HCT116 (cell line): Measurements from ENCODE around the gene SLC25A28. TPM values are rescaled to one million over a fixed set of nuclear protein-coding genes. Genes with fewer than 3 reads are reported as not detected.

ENCODE experiments used
- ATAC-seq: fragments of 200-7000 bp; cut with Tn5 transposase; 2 replicates; pipeline ENCODE4 v1.9.1; 2020; ENCODE audit warnings: mild to moderate bottlenecking, moderate library complexity
- BruUV-seq: library from RNA; stranded (reverse); fragments of 400-500 nt; replicated peaks from 2 replicates; lab custom pipeline; 2021; lab: Mats Ljungman, UMichigan
- CTCF ChIA-PET: fragments of 300-600 bp; sonication (Branson Sonifier 250); formaldehyde crosslinking; loops from one replicate; lab custom pipeline; 2021; ENCODE audit warnings: antibody characterized with exemption; lab: Charles Lee
- POLR2A ChIA-PET: fragments of 300-600, 350-600 bp; sonication (Branson Sonifier 250); formaldehyde crosslinking; loops from one replicate; lab custom pipeline; 2021; ENCODE audit warnings: antibody characterized with exemption; lab: Charles Lee
- RAD21 ChIA-PET, 2 experiments: fragments of 300-600 bp; sonication (Branson Sonifier 250); formaldehyde crosslinking; loops; one replicate each; lab custom pipeline; 2023; ENCODE audit warnings: low total read pairs in 2 of 2; ENCODE audit not compliant: uncharacterized antibody in 2 of 2, unreplicated experiment in 2 of 2, low non-redundant PET in 1 of 2; lab: Charles Lee
- DNase-seq: peaks from one replicate; pipeline ENCODE4 v3.0.0-alpha.2; 2010; ENCODE audit warnings: low read depth, low spot score
- H2AFZ ChIP-seq: fragments of 200-600 bp; shearing (Covaris generic), sonication (generic); 2 replicates; pipeline ENCODE4 v1.6.1; 2017; ENCODE audit warnings: low read depth, mixed run types, mixed read lengths, antibody characterized with exemption, low read length; ENCODE audit not compliant: poor library complexity, severe bottlenecking
- H3K27ac ChIP-seq: 2 replicates; pipeline ENCODE4 v1.5.1; 2012; ENCODE audit warnings: low read depth, low read length
- H3K27me3 ChIP-seq: fragments of 200-600 bp; sonication (generic); 2 replicates; pipeline ENCODE4 v1.6.1; 2016; ENCODE audit warnings: mixed run types, low read length, mixed read lengths; ENCODE audit not compliant: insufficient read depth
- H3K36me3 ChIP-seq, 2 experiments: fragments of 200-500 bp in 1 of 2; fragments of 200-600 bp in 1 of 2; sonication (Bioruptor generic) in 1 of 2; sonication (generic) in 1 of 2; 2 replicates each; pipeline versions ENCODE4 v1.5.1 to v1.6.1; 2014 to 2016; ENCODE audit warnings: low read length in 2 of 2, inconsistent platforms in 1 of 2, mixed read lengths in 1 of 2, mixed run types in 1 of 2; ENCODE audit not compliant: insufficient read depth in 2 of 2, control insufficient read depth in 1 of 2
- H3K4me1 ChIP-seq, 2 experiments: fragments of 200-600 bp in 1 of 2; sonication (generic) in 1 of 2; 2 replicates each; pipeline versions ENCODE4 v1.5.1 to v1.6.1; 2012 to 2017; ENCODE audit warnings: low read length in 2 of 2, inconsistent platforms in 1 of 2, mild to moderate bottlenecking in 1 of 2, mixed read lengths in 1 of 2, mixed run types in 1 of 2, moderate library complexity in 1 of 2; ENCODE audit not compliant: insufficient read depth in 2 of 2, control insufficient read depth in 1 of 2
- H3K4me2 ChIP-seq: fragments of 200-600 bp; sonication (generic); 2 replicates; pipeline ENCODE4 v1.6.1; 2017; ENCODE audit warnings: mixed run types, low read length, mixed read lengths
- H3K4me3 ChIP-seq, 2 experiments: fragments of 200-600 bp in 1 of 2; sonication (generic) in 1 of 2; replicated peaks in 1 of 2; 2 replicates each; pipeline ENCODE4 v1.5.1; 2011 to 2016; ENCODE audit warnings: low read length in 2 of 2, control low read depth in 1 of 2, low read depth in 1 of 2, mild to moderate bottlenecking in 1 of 2, mixed read lengths in 1 of 2, mixed run types in 1 of 2
- H3K79me2 ChIP-seq: fragments of 200-600 bp; sonication (generic); 2 replicates; pipeline ENCODE4 v1.6.1; 2017; ENCODE audit warnings: mild to moderate bottlenecking, mixed run types, low read length, moderate library complexity, mixed read lengths; ENCODE audit not compliant: insufficient read depth
- H3K9ac ChIP-seq: fragments of 200-600 bp; sonication (generic); 2 replicates; pipeline ENCODE4 v1.6.1; 2016; ENCODE audit warnings: low read length, mixed read lengths
- H3K9me2 ChIP-seq: fragments of 200-600 bp; sonication (generic), shearing (Covaris generic); 2 replicates; pipeline ENCODE4 v1.6.1; 2017; ENCODE audit warnings: mixed run types, mild to moderate bottlenecking, moderate library complexity; ENCODE audit not compliant: insufficient read depth
- H3K9me3 ChIP-seq, 2 experiments: fragments of 200-500 bp in 1 of 2; fragments of 200-600 bp in 1 of 2; sonication (Bioruptor generic) in 1 of 2; sonication (generic) in 1 of 2; 2 replicates each; pipeline ENCODE4 v1.6.1; 2014 to 2017; ENCODE audit warnings: low read length in 2 of 2, mixed read lengths in 2 of 2, inconsistent platforms in 1 of 2, low read depth in 1 of 2, mild to moderate bottlenecking in 1 of 2, mixed run types in 1 of 2, moderate library complexity in 1 of 2; ENCODE audit not compliant: control insufficient read depth in 1 of 2, insufficient read depth in 1 of 2
- H4K20me1 ChIP-seq: fragments of 200-600 bp; sonication (generic), shearing (Covaris generic); 2 replicates; pipeline ENCODE4 v1.6.1; 2017; ENCODE audit warnings: mixed run types, mild to moderate bottlenecking, moderate library complexity; ENCODE audit not compliant: insufficient read depth
- CBX3 ChIP-seq: IDR thresholded peaks from 2 replicates; pipeline ENCODE4 v1.6.1; 2012; ENCODE audit warnings: low read depth
- EGR1 ChIP-seq: IDR thresholded peaks from 2 replicates; pipeline ENCODE4 v1.6.1; 2012; ENCODE audit warnings: low read depth
- ELF1 ChIP-seq: IDR thresholded peaks from 2 replicates; pipeline ENCODE4 v1.6.1; 2012; ENCODE audit warnings: low read depth, borderline replicate concordance
- EZH2 ChIP-seq: fragments of 200-600 bp; sonication (generic); IDR thresholded peaks from 2 replicates; pipeline ENCODE4 v1.6.1; 2017; ENCODE audit warnings: antibody characterized with exemption, mixed run types
- EZH2phosphoT487 ChIP-seq: fragments of 200-600 bp; IDR thresholded peaks from 2 replicates; pipeline ENCODE4 v1.6.1; 2018; ENCODE audit warnings: antibody characterized with exemption, borderline replicate concordance
- FOSL1 ChIP-seq: IDR thresholded peaks from 2 replicates; pipeline ENCODE4 v1.6.1; 2012; ENCODE audit warnings: low read depth
- POLR2A ChIP-seq: IDR thresholded peaks from 2 replicates; pipeline ENCODE4 v1.7.0; 2011; ENCODE audit warnings: borderline replicate concordance; ENCODE audit not compliant: insufficient read depth, insufficient read length; ENCODE audit errors: extremely low read depth
- POLR2AphosphoS5 ChIP-seq: IDR thresholded peaks from 2 replicates; pipeline ENCODE4 v1.6.1; 2011; ENCODE audit warnings: mild to moderate bottlenecking, low read depth, low read length, moderate library complexity
- RAD21 ChIP-seq: IDR thresholded peaks from 2 replicates; pipeline ENCODE4 v1.6.1; 2012; ENCODE audit warnings: low read depth, mild to moderate bottlenecking
- SIN3A ChIP-seq: IDR thresholded peaks from 2 replicates; pipeline ENCODE4 v1.6.1; 2012; ENCODE audit warnings: low read depth
- SP1 ChIP-seq: IDR thresholded peaks from 2 replicates; pipeline ENCODE4 v1.6.1; 2012; ENCODE audit warnings: low read depth
- TCF7L2 ChIP-seq: IDR thresholded peaks from 2 replicates; pipeline ENCODE4 v1.7.0; 2011; ENCODE audit warnings: borderline replicate concordance, inconsistent platforms; ENCODE audit not compliant: insufficient read depth, insufficient read length; ENCODE audit errors: extremely low read depth
- ZFX ChIP-seq: fragments of 450-650 bp; IDR thresholded peaks from 2 replicates; pipeline ENCODE4 v1.6.1; 2017
- ZNF274 ChIP-seq: fragments of 200-500 bp; sonication (Bioruptor generic); IDR thresholded peaks from 2 replicates; pipeline ENCODE4 v1.6.1; 2014; ENCODE audit warnings: mild to moderate bottlenecking, low read depth, low read length, inconsistent platforms
- intact Hi-C: fragments of 100-400 bp; cut with micrococcal nuclease; formaldehyde crosslinking; loops from 2 replicates; pipeline ENCODE4 v1.10.0; 2022
- total RNA-seq: library from RNA; stranded (reverse); gene quantifications from one replicate; pipeline ENCODE4 v1.2.1, GENCODE V29; 2021; ENCODE audit not compliant: unreplicated experiment
- TF ChIP-seq, protein P1 (sequence below): IDR thresholded peaks from 2 replicates; pipeline ENCODE4 v1.6.1; 2012
- TF ChIP-seq, protein P2 (sequence below), 3 experiments: fragments of 200-600 bp in 1 of 3; sonication (generic) in 1 of 3; IDR thresholded peaks in 2 of 3; conservative IDR thresholded peaks in 1 of 3; 2 replicates each; pipeline ENCODE4 v1.5.1; 2012 to 2017; ENCODE audit warnings: low read depth in 2 of 3, low read length in 2 of 3, antibody characterized with exemption in 1 of 3, borderline replicate concordance in 1 of 3, control low read depth in 1 of 3, mild to moderate bottlenecking in 1 of 3, mixed read lengths in 1 of 3, mixed run types in 1 of 3, moderate library complexity in 1 of 3; ENCODE audit not compliant: insufficient read depth in 1 of 3
- TF ChIP-seq, protein P3 (sequence below): IDR thresholded peaks from 2 replicates; pipeline ENCODE4 v1.6.1; 2011; ENCODE audit warnings: mild to moderate bottlenecking, low read length, moderate library complexity; ENCODE audit not compliant: insufficient replicate concordance; ENCODE audit errors: extremely low read depth

The SLC25A28 gene
- total RNA-seq, 1 experiment from 2014 or later: 59.5 TPM

DNA sequence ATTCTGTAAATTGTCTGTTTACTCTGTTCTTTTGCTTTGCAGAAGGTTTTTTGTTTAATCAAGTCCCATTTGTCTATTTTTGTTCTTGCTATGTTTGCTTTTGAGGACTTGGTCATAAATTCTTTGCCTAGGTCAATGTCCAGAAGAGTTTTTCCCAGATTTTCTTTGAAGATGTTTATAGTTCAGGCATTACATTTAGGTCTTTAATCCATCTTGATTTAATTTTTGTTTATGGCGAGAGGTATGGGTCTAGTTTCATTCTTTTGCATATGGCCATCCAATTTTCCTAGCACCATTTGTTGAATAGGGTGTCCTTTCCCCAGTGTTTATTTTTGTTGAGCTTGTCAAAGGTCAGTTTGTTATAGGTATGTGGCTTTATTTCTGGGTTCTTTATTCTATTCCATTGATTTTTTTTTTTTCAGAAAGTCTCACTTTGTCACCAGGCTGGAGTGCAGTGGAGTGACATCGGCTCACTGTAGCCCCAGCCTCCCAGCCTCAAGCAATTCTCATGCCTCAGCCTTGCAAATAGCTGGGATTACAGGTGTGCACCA lies 27.4 kb upstream of the SLC25A28 start:
- BruUV-seq: no TSS peak
- Histone ChIP-seq H3K79me2 (no peaks in the 10 kb centered on the region), H3K9me2 (no peaks in the 10 kb centered on the region), H3K4me1 (no peaks in the 10 kb centered on the region), H3K9ac (no peak overlapping the region), H3K27ac (no peak overlapping the region), H4K20me1 (no peaks in the 10 kb centered on the region), H3K4me3 (no peak overlapping the region), H3K36me3 (no peaks in the 10 kb centered on the region), H2AFZ (no peak overlapping the region), H3K27me3 (no peaks in the 10 kb centered on the region), H3K9me3 (no peaks in the 10 kb centered on the region), H3K4me2 (no peak overlapping the region)
- no peak for DNase-seq
- ChIA-PET POLR2A (interaction anchor here (0.7 kb wide), 1 partner anchor 12 kb away, joined by 3 read pairs; the partner anchor contains the start of gene ENTPD7), CTCF (no interaction called here), RAD21 (no interaction called here)
- no peak for TF ChIP-seq EGR1
- TF ChIP-seq, protein P1, sequence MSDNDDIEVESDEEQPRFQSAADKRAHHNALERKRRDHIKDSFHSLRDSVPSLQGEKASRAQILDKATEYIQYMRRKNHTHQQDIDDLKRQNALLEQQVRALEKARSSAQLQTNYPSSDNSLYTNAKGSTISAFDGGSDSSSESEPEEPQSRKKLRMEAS: no peak
- TF ChIP-seq, protein P2, sequence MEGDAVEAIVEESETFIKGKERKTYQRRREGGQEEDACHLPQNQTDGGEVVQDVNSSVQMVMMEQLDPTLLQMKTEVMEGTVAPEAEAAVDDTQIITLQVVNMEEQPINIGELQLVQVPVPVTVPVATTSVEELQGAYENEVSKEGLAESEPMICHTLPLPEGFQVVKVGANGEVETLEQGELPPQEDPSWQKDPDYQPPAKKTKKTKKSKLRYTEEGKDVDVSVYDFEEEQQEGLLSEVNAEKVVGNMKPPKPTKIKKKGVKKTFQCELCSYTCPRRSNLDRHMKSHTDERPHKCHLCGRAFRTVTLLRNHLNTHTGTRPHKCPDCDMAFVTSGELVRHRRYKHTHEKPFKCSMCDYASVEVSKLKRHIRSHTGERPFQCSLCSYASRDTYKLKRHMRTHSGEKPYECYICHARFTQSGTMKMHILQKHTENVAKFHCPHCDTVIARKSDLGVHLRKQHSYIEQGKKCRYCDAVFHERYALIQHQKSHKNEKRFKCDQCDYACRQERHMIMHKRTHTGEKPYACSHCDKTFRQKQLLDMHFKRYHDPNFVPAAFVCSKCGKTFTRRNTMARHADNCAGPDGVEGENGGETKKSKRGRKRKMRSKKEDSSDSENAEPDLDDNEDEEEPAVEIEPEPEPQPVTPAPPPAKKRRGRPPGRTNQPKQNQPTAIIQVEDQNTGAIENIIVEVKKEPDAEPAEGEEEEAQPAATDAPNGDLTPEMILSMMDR (IDR thresholded peaks at IDR 0.05 in 2 of 3, conservative IDR thresholded peaks at IDR 0.05 in 1 of 3; ENCODE audit: borderline replicate concordance in 1 of 3, insufficient read depth in 1 of 3, low read depth in 2 of 3, low read length in 2 of 3): no peak
- TF ChIP-seq TCF7L2: no peak
- no peak for TF ChIP-seq ELF1
- TF ChIP-seq EZH2: no peak
- no peak for TF ChIP-seq ZFX
- TF ChIP-seq SIN3A: no peak
- no peak for TF ChIP-seq RAD21
- no peak for TF ChIP-seq POLR2AphosphoS5
- TF ChIP-seq, protein P3, sequence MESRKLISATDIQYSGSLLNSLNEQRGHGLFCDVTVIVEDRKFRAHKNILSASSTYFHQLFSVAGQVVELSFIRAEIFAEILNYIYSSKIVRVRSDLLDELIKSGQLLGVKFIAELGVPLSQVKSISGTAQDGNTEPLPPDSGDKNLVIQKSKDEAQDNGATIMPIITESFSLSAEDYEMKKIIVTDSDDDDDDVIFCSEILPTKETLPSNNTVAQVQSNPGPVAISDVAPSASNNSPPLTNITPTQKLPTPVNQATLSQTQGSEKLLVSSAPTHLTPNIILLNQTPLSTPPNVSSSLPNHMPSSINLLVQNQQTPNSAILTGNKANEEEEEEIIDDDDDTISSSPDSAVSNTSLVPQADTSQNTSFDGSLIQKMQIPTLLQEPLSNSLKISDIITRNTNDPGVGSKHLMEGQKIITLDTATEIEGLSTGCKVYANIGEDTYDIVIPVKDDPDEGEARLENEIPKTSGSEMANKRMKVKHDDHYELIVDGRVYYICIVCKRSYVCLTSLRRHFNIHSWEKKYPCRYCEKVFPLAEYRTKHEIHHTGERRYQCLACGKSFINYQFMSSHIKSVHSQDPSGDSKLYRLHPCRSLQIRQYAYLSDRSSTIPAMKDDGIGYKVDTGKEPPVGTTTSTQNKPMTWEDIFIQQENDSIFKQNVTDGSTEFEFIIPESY: no peak
- no peak for TF ChIP-seq POLR2A
- TF ChIP-seq CBX3: no peak
- no peak for TF ChIP-seq SP1
- TF ChIP-seq FOSL1: no peak
- TF ChIP-seq EZH2phosphoT487: no peak
- TF ChIP-seq ZNF274: no peak
- intact Hi-C loops: no loop called here
- ATAC-seq: no peak
